ENCODE results near the gene EVI5. TPM values are rescaled to one million over a fixed set of nuclear protein-coding genes. Genes with fewer than 3 reads are reported as not detected.

The EVI5 gene
- total and polyA plus RNA-seq, 12 donors = 3.6 to 63.1 (median 45.2) TPM

GRCh38 chr1:92487078-92487605, 297.8 kb downstream of the EVI5 start:
- Histone ChIP-seq H3K4me1 (replicated peaks in 1 of 2) (peaks cover 38 to 45% of the 10 kb centered on the region in 2 donors), H3K9me3 (replicated peaks in 1 of 3) (no peaks in the 10 kb centered on the region), H3K36me3 (replicated peaks in 1 of 2) (no peaks in the 10 kb centered on the region), H3K27me3 (peaks cover 41% of the 10 kb centered on the region), H3K27ac (no peak overlapping the region), H3K4me3 (peak overlapping the region in 1 of 4 donors; percentile 62)
- WGBS, 4 donors = 75 to 79% (median 76%) methylated on average over 7 of the region's 7 CpGs
- TF ChIP-seq POLR2A (IDR thresholded peaks at IDR 0.05) (no peak), CTCF (IDR thresholded peaks at IDR 0.05) (no peak)
- no peak for DNase-seq
- intact Hi-C loops (cut with DNase I) = no loop called here

- TF ChIP-seq CTCF (IDR thresholded peaks at IDR 0.05) (no peak), POLR2A (IDR thresholded peaks at IDR 0.05) (no peak)
- Histone ChIP-seq H3K27me3 (peaks cover 47% of the 10 kb centered on the region), H3K9me3 (replicated peaks in 1 of 3) (no peaks in the 10 kb centered on the region), H3K36me3 (replicated peaks in 1 of 2) (no peaks in the 10 kb centered on the region), H3K27ac (peak within 1 kb of the TSS in 1 of 5 donors; percentile 10), H3K4me3 (peak within 1 kb of the TSS in 3 of 4 donors; percentile 11 to 62 (median 32)), H3K4me1 (replicated peaks in 1 of 2) (peaks cover 44 to 49% of the 10 kb centered on the region in 2 donors)
- 2 to 4% (median 4%) methylated on average over 13 to 77 of the region's 77 CpGs for WGBS, 4 donors
- peak in 4 of 7 donors; percentile 16 to 22 (median 18) for DNase-seq
- intact Hi-C loops (cut with DNase I) = no loop called here
These were observed 298.4 kb downstream of the EVI5 start, which contains the start of gene GFI1 for GRCh38 chr1:92486251-92487077. TSS of gene GFI1 (minus strand) at chr1:92486925. CDS start at chr1:92483487, 3,438 bp downstream.

GRCh38 chr1:92485381-92486250, 299.3 kb downstream of the EVI5 start:
- Histone ChIP-seq H3K4me3 (peak overlapping the region in 2 of 4 donors; percentile 32 to 62), H3K36me3 (replicated peaks in 1 of 2) (no peaks in the 10 kb centered on the region), H3K9me3 (replicated peaks in 1 of 3) (no peaks in the 10 kb centered on the region), H3K27ac (no peak overlapping the region), H3K27me3 (peaks cover 56% of the 10 kb centered on the region), H3K4me1 (replicated peaks in 1 of 2) (peaks cover 44 to 49% of the 10 kb centered on the region in 2 donors)
- intact Hi-C loops (cut with DNase I) = no loop called here
- TF ChIP-seq POLR2A (IDR thresholded peaks at IDR 0.05) = no peak
- peak in 1 of 6 experiments; percentile 14 for TF ChIP-seq CTCF (IDR thresholded peaks at IDR 0.05)
- peak in 4 of 7 donors; percentile 23 to 31 (median 26) for DNase-seq
- WGBS, 4 donors = 1 to 3% (median 2%) methylated on average over 28 to 82 of the region's 82 CpGs

All from adrenal gland (tissue), 12 donors.